Activated CD8-positive, alpha-beta memory T cell treated with anti-CD3 and anti-CD28 coated beads, Interleukin-2, amount 50 U/mL, for 24 hours (primary cell): Measurements from ENCODE around the gene AKAP8.

Experiments
- DNase-seq: peaks from one replicate; pipeline ENCODE4 v3.0.0-alpha.2; 2020; ENCODE audit errors: extremely low read depth

The AKAP8 gene

DNA sequence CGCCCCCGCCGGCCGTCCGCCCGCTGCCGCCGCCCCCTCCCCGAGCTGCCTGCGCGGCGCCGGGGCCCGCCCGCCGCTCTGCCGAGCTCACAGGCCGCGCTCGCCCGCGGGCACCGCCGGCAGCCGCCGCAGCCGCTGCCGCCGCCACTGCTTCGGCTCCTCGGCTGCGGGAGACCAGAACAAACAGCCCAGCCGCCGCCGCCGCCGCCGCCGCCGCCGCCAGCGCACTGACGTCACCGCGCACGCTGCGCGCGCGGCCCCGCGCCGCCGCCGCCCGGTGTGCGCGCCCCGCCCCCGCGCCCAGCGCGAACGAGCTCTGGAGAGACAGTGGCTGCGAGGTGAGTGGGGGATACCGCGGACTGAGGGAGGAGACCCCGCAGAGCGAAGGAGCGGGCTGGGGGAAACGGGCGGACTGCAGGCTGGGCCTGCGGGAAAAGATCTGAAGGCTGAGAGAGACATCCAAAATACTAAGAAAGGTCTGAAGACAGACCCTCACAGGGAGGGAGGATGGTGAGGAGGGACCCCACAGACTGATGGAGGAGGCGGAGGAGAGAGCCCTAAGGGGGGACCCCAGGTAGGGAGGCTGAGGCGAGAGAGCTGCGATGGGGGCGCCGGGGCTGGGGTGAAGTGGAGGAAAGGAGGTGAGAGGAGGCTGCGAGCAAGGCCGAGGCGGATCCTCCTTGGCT is 47.1 kb downstream of the AKAP8 start, which contains the start of gene BRD4:
Gene BRD4, minus strand, starts transcription at position 229 of the 686 bp plus-strand sequence. CDS start 59,440 bp downstream, outside the sequence.
- DNase-seq = no peak

DNA sequence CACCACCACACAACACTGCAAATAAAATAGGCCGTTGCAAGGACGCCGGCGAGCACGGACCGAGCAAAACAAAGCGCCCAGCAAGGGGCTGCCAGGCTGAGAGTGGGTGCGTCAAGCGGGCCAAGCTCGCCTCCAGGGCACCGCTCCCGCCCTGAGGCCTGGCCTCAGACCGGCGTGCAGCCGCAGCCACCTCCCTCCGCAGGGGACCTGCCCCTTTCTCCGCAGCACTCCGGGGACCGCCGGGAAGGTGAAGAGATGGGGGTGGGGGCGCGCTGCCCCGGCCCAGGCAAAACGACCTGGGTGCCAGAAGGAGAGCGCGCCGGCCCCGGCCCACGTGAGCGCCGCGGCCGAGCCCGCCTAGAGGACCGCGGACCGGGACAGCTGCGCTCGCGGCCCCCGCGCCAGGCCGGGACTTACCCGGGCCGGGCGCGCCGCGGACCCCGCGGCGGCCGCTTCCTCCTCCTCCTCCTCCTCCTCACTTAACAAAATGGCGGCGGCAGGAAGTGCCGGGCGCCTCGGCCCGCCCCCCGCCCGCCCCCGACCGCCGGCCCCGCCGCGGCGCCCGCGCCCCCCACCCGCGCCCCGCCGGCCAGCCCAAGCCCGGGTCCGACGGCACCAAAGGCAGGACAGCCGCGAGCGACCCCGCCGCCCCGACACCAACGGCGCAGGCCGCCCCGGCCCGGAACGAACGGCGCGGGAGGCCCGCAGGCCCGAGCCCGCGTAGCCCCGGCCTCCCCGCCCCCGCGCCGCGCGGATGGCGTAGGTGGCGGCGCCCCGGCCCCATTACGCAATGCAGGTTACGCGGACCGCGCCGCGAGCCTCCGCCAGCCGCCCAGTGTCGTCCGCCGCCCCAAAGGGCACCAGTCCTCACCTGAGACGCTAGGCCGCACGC is 47.9 kb downstream of the AKAP8 start:
- no peak for DNase-seq

DNA sequence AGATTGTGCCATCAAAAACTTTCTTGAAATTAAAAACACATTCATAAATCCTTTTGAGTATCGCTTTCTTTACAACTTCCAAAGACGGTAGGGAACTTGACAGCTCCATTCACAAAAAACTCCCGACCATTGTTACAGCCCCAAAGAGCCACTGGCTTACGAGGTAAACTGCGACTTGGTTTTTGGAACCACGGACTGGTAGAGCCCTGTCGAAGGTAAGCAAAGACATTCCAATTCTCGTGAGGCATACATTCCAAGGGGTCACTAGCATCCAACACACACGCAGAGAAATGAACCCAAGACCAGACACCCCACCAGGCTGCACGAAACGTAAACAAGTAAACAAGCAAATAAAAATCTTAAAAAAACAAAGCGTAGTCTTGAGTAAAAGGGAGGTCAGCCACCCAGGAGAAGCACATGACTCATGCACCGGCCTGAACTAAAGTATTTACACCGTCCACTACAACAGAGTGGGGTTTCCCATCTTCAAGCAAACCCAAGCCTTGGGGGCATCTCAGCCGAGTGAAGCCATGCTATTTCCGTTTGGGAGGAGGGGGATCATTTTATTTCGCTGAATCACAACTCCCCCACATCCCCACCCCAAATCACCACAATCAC is 48.7 kb downstream of the AKAP8 start:
- DNase-seq = no peak

DNA sequence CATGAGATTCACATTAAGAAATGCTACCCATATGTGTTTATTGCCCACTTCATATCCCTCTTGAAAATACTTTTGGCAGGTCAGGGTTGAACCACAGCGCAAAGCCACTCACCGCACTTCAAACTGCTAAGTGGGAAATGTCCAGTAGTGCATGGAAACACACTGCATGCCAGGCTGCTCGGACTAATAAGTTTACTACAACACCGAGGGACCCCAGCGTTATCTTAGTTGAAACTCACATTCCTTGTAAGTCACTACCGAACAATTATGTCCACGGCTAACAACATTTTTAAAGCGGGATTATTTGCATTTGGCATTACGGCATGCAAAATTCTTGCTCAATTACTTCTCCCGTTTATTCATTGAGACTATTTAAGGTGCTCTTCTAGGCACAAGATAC is 51.3 kb downstream of the AKAP8 start:
- DNase-seq = no peak

- DNase-seq = no peak
Observed at GRCh38 chr19:15324791-15325519, 54.6 kb downstream of the AKAP8 start.

DNA sequence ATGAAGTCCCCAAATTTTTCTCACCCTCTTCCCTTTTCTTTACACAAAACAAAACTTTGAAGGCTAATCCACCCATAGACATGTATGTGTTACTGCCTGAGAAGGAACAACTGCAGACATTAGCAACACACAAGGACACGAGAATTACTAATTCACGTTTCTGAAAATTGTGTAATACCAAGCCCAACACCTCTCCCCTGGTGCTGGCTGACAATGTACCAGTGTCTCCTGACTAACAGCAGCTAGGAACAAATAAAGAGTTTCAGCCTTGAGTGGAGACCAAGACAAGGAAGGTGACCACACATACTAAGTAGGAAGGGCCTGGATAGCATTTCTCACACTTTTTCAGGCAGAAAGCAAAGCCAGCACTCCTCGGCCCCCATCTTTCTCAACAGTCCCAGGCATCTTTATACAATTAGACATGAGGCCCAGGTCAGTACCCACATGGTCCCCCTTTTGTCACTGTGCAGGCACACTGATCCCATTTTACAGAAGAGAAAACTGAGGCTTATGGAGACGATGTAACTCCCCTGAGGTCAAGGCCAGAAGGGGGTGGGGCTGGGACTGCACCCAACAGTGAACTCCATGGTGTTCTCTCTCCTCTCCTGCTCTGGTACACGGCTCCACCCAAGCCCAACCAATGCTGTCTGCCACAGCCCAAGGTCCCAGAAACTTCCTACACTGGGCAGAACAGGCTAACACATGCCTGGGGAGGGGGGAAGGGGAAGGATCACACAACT is 55.9 kb downstream of the AKAP8 start:
- no peak for DNase-seq

- no peak for DNase-seq
Observed at GRCh38 chr19:15321739-15322138, 57.8 kb downstream of the AKAP8 start.

DNA sequence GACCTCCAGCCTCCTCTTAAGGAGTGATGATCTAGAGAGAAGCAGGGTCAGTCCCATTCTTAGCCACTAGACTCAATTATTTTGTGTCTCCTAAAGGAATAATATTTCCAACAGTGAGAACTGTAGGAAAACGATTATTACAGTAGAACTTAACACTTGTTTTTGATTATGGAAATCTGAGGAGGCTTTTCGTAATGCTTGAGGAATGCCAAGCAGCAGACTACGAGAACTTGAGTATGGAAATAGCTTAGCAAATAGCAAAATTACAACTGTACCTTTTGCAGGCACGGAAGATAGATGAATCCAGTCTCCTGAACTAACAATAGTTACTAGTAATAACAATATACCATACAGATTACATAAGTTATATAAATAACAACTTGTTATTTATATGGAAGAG is 59.5 kb downstream of the AKAP8 start:
- DNase-seq = no peak

- DNase-seq = no peak
Observed at GRCh38 chr19:15318241-15318691, 61.3 kb downstream of the AKAP8 start.

DNA sequence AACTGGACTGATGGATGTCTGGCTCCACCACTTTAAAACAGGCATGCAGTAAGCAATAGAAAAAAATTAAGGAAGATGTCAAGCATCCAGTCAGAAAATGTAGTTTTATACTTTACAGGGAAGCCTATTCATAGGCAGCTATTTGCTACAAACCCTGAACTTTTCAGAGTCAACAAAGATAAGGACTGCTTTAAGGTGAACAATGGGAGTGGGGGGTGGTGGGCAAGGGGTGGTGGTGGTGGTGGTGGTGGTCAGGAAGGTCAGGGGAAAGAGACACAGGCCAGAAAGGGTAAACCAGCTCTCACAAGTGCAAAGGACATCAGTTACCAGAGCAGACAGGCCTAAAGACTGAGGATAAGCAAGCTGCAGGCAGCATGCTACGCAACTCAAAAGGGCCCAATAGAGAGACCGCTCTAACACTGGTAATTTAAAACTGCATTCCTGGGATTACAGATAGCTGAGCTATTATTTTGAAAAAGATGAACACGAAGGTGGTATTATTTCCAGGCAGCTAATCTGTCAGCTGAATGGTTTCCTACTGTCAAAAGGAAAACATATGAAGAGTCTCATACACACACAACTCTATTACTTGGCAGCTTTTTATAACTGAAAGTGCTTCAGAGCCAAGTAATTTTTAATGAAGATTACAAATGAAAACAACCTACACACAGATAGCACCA is 62.1 kb downstream of the AKAP8 start:
- DNase-seq = no peak

- DNase-seq = no peak
Observed at GRCh38 chr19:15316498-15316897, 63.1 kb downstream of the AKAP8 start.

GRCh38 chr19:15315101-15315500 is 64.5 kb downstream of the AKAP8 start:
- no peak for DNase-seq

GRCh38 chr19:15313649-15314279 is 65.8 kb downstream of the AKAP8 start:
- no peak for DNase-seq

DNA sequence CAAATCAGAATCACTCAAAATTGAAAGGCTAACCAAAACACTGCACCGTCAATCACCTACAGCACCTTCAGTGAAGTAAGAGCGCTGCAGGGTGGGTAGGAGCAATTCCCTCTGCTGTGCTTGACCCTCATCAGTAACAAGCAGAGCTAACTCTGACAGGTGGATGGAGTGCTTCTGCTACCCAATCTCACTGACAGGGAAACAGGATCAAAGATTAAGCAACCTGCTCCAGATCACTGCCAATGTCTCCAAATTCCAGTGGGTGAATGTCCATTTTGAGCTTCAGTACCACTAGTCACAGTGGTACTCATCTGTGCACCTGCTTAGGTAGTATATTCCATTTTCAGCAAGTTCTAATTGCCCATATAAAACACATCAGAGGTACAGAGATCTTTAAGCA is 72.4 kb downstream of the AKAP8 start:
- DNase-seq = no peak

DNA sequence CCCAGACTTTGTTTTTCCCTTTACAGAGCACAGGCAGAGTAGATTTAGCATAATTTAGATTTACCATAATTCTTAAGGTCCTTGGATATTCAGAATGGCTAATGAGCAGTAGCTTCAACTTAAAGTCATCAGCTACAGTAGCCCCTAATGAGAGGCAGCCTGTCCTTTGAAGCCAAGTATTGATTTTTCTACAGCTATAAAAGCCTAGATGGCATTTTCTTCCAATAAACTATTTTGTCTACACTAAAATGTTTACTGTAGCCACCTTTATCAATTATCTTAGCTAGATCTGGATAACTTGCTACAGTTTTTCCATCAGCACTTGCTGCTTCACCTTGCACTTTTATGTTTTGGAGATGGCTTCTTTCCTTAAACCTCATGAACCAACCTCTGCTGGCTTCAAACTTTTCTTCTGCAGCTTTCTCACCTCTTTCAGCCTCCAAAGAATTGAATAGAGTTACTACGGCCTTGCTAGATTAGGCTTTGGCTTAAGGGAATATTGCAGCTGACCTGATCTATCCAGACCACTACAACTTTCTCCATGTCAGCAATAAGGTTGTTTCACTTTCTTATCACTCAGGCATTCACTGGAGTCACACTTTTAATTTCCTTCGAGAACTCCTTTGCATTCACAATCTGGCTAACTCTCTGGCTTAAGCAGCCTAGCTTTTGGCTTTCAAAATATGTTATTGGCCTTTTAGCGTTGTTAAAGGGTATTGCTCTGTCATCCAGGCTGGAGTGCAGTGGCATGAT is 73.8 kb downstream of the AKAP8 start:
- DNase-seq = no peak

DNA sequence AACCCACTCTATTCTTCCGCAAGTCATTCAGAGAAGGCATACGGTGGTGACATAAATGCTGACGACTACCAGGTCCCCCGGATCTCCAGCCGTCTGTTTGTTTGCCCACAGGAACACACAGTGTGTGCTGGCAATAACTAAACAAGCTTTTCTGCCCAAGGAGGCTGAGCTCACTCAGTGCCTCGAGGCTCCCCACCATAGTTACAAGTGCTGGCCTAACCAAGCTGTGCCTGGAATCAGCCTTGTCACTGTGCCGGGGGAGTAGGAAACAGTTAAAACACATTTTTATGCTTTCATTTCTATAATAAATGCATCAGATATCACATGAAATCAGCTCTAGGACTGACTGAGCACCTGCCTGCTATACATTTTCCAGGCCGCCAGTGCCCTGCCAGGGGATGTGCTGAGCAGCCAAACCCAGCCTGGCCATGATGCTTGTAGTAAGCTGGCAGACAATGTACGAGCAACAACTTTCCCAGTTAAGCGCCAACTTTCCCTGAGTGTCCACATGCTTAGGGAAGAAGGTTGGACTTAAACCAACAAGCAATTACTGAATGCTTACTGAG is 75.4 kb downstream of the AKAP8 start:
- DNase-seq = no peak
